H1 (cell line): ENCODE measurements around the gene DSG4. TPM values are rescaled to one million over a fixed set of nuclear protein-coding genes. Genes with fewer than 3 reads are reported as not detected.
A peak's percentile ranks its signal among the peaks of the same experiment; 100 is the strongest.

Experiments
- BCL11A ChIP-seq, 2 experiments: IDR thresholded peaks; one replicate each; pipeline ENCODE4 v1.6.1; 2011; ENCODE audit warnings: low read depth in 2 of 2, low read length in 2 of 2, mild to moderate bottlenecking in 2 of 2
- CBX8 ChIP-seq: fragments of 300-800, 300-1000 bp; sonication (generic); IDR thresholded peaks from 2 replicates; pipeline ENCODE4 v1.7.1; 2016; ENCODE audit warnings: low read depth, low read length, borderline replicate concordance
- CHD1 ChIP-seq: IDR thresholded peaks from 2 replicates; pipeline ENCODE4 v1.6.1; 2012; ENCODE audit warnings: low read depth, low read length, improper control_type of control experiment
- EGR1 ChIP-seq: IDR thresholded peaks from 2 replicates; pipeline ENCODE4 v1.6.1; 2011; ENCODE audit warnings: low read depth, low read length, borderline replicate concordance
- EZH2 ChIP-seq: fragments of 200-600 bp; sonication (generic); IDR thresholded peaks from 2 replicates; pipeline ENCODE4 v1.7.1; 2012; ENCODE audit warnings: low read depth, mild to moderate bottlenecking, moderate library complexity, low read length, inconsistent platforms; ENCODE audit not compliant: severe bottlenecking
- GTF2F1 ChIP-seq: IDR thresholded peaks from 2 replicates; pipeline ENCODE4 v1.6.1; 2012; ENCODE audit warnings: low read depth, low read length, improper control_type of control experiment, borderline replicate concordance
- JUN ChIP-seq: IDR thresholded peaks from 2 replicates; pipeline ENCODE4 v1.6.1; 2011; ENCODE audit warnings: low read depth, mild to moderate bottlenecking, improper control_type of control experiment, low read length
- KDM1A ChIP-seq: fragments of 200-600, 300-600 bp; sonication (generic); IDR thresholded peaks from 2 replicates; pipeline ENCODE4 v1.7.1; 2016; ENCODE audit warnings: mild to moderate bottlenecking, low read length, borderline replicate concordance
- KDM4A ChIP-seq: IDR thresholded peaks from one replicate; pipeline ENCODE4 v1.7.1; 2012; ENCODE audit warnings: low read depth, mild to moderate bottlenecking, moderate library complexity, low read length, inconsistent platforms; ENCODE audit not compliant: severe bottlenecking
- KDM5A ChIP-seq: fragments of 200-600 bp; IDR thresholded peaks from 2 replicates; pipeline ENCODE4 v1.7.1; 2012; ENCODE audit warnings: mild to moderate bottlenecking, low read length, inconsistent platforms, mixed read lengths
- POLR2A ChIP-seq, 2 experiments: IDR thresholded peaks; 1 replicate in 1 of 2; 2 replicates in 1 of 2; pipeline ENCODE4 v1.6.1; 2011; ENCODE audit warnings: low read depth in 2 of 2, low read length in 2 of 2, mild to moderate bottlenecking in 2 of 2; ENCODE audit errors: control extremely low read depth in 1 of 2
- POU5F1 ChIP-seq: IDR thresholded peaks from 2 replicates; pipeline ENCODE4 v1.6.1; 2011; ENCODE audit warnings: low read depth, mild to moderate bottlenecking, low read length, moderate library complexity
- RBBP5 ChIP-seq: IDR thresholded peaks from 2 replicates; pipeline ENCODE4 v1.7.1; 2012; ENCODE audit warnings: low read depth, mild to moderate bottlenecking, inconsistent platforms, low read length, moderate library complexity, borderline replicate concordance
- RFX5 ChIP-seq: IDR thresholded peaks from 2 replicates; pipeline ENCODE4 v1.6.1; 2011; ENCODE audit warnings: low read depth, low read length, improper control_type of control experiment, borderline replicate concordance
- RNF2 ChIP-seq: fragments of 200-900, 300-1000 bp; sonication (generic); IDR thresholded peaks from 2 replicates; pipeline ENCODE4 v1.7.1; 2016; ENCODE audit warnings: borderline replicate concordance, low read depth, mild to moderate bottlenecking, antibody characterized with exemption, low read length; ENCODE audit not compliant: poor library complexity, severe bottlenecking; ENCODE audit errors: missing control alignments
- SAP30 ChIP-seq: fragments of 300-600 bp; sonication (generic); IDR thresholded peaks from 2 replicates; pipeline ENCODE4 v1.7.1; 2012; ENCODE audit warnings: low read length, moderate library complexity, mild to moderate bottlenecking, inconsistent platforms; ENCODE audit not compliant: insufficient read depth, insufficient replicate concordance
- SIN3A ChIP-seq, 2 experiments: IDR thresholded peaks in 1 of 2; conservative IDR thresholded peaks in 1 of 2; 2 replicates each; pipeline ENCODE4 v1.6.1; 2011 to 2012; ENCODE audit warnings: low read length in 2 of 2, improper control_type of control experiment in 1 of 2, low read depth in 1 of 2, mild to moderate bottlenecking in 1 of 2
- SIX5 ChIP-seq: IDR thresholded peaks from 2 replicates; pipeline ENCODE4 v1.6.1; 2011; ENCODE audit warnings: mild to moderate bottlenecking, low read depth, low read length
- SP4 ChIP-seq: IDR thresholded peaks from 2 replicates; pipeline ENCODE4 v1.6.1; 2012; ENCODE audit warnings: low read length, inconsistent platforms
- TBP ChIP-seq: IDR thresholded peaks from 2 replicates; pipeline ENCODE4 v1.6.1; 2011; ENCODE audit warnings: low read depth, low read length, improper control_type of control experiment
- TEAD4 ChIP-seq: IDR thresholded peaks from 2 replicates; pipeline ENCODE4 v1.6.1; 2012; ENCODE audit warnings: low read depth, low read length, inconsistent platforms, mixed read lengths
- ZNF274 ChIP-seq: IDR thresholded peaks from 2 replicates; pipeline ENCODE4 v1.7.0; 2012; ENCODE audit warnings: low read length, borderline replicate concordance; ENCODE audit errors: extremely low read depth
- polyA plus RNA-seq, 7 experiments: library from polyadenylated mRNA; depleted of rRNA in 3 of 7; stranded (reverse) in 5 of 7; unstranded in 2 of 7; fragments of >200 nt in 5 of 7; fragments of 200-250 nt in 2 of 7; gene quantifications; 1 replicate in 5 of 7; 2 replicates in 1 of 7; 4 replicates in 1 of 7; pipeline versions ENCODE4 v1.2.1 to v1.2.3, GENCODE V29; 2011 to 2013; ENCODE audit warnings: missing spikeins in 2 of 7, mixed read lengths in 2 of 7
- total RNA-seq: library from RNA; stranded (reverse); fragmentation: NEBNext Ultra II Directional; extraction: Animal tissue kit (Norgen Biotek cat#: 25700); gene quantifications from 2 replicates; pipeline ENCODE4 v1.2.1, GENCODE V29; 2021
- TF ChIP-seq, protein P1 (sequence below): IDR thresholded peaks from 2 replicates; pipeline ENCODE4 v1.6.1; 2011; ENCODE audit warnings: low read depth, mild to moderate bottlenecking, low read length; ENCODE audit not compliant: insufficient read depth
- TF ChIP-seq, protein P2 (sequence below): IDR thresholded peaks from 2 replicates; pipeline ENCODE4 v1.6.1; 2011; ENCODE audit warnings: low read length, improper control_type of control experiment

DSG4 gene
- total and polyA plus RNA-seq, 2 of the 8 experiments (the other 6 are each of a cell fraction or from before 2014, with no cell fraction given), result not detected

GRCh38 chr18:31424383-31424988 is 47.9 kb downstream of the DSG4 start (continued):
- TF ChIP-seq JUN (no peak), KDM5A (no peak), SAP30 (no peak), KDM4A (no peak), KDM1A (no peak), RFX5 (no peak), SIN3A (conservative IDR thresholded peaks at IDR 0.05 in 1 of 2, IDR thresholded peaks at IDR 0.05 in 1 of 2; ENCODE audit: low read depth in 1 of 2, low read length in 2 of 2) (no peak), TBP (no peak), SP4 (no peak), TEAD4 (0 out of 2 replicates have a peak, but pooled peaks have one; percentile 28), BCL11A (IDR thresholded peaks at IDR 0.05; ENCODE audit: low read depth in 2 of 2, low read length in 2 of 2) (no peak), ZNF274 (no peak), CHD1 (no peak), RNF2 (no peak), SIX5 (no peak), EGR1 (no peak), POLR2A (IDR thresholded peaks at IDR 0.05; ENCODE audit: control extremely low read depth in 1 of 2, low read depth in 2 of 2, low read length in 2 of 2) (no peak), POU5F1 (no peak), EZH2 (no peak), GTF2F1 (no peak), RBBP5 (no peak), CBX8 (no peak)
- TF ChIP-seq, protein P1, sequence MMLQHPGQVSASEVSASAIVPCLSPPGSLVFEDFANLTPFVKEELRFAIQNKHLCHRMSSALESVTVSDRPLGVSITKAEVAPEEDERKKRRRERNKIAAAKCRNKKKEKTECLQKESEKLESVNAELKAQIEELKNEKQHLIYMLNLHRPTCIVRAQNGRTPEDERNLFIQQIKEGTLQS, result no peak
- TF ChIP-seq, protein P2, sequence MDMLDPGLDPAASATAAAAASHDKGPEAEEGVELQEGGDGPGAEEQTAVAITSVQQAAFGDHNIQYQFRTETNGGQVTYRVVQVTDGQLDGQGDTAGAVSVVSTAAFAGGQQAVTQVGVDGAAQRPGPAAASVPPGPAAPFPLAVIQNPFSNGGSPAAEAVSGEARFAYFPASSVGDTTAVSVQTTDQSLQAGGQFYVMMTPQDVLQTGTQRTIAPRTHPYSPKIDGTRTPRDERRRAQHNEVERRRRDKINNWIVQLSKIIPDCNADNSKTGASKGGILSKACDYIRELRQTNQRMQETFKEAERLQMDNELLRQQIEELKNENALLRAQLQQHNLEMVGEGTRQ, result no peak
